Neural progenitor cell (in vitro differentiated cells): Measurements from ENCODE around the gene AK2. TPM values are rescaled to one million over a fixed set of nuclear protein-coding genes. Genes with fewer than 3 reads are reported as not detected.

ENCODE experiments used
- DNase-seq: peaks from one replicate; pipeline ENCODE4 v3.0.0-alpha.2; 2016; ENCODE audit warnings: low spot score
- H2AFZ ChIP-seq: fragments of 200-600 bp; sonication (generic); replicated peaks from 2 replicates; pipeline ENCODE4 v1.6.1; 2016; ENCODE audit warnings: antibody characterized with exemption
- H3F3A ChIP-seq: fragments of 200-600 bp; sonication (generic); 2 replicates; pipeline ENCODE4 v1.6.1; 2016; ENCODE audit warnings: antibody characterized with exemption, low read depth
- H3K27ac ChIP-seq: fragments of 200-600 bp; sonication (generic); 2 replicates; pipeline ENCODE4 v1.5.1; 2016; ENCODE audit warnings: mild to moderate bottlenecking
- H3K27me3 ChIP-seq: fragments of 200-600 bp; sonication (generic); 2 replicates; pipeline ENCODE4 v1.6.1; 2016; ENCODE audit warnings: mild to moderate bottlenecking, moderate library complexity
- H3K36me3 ChIP-seq: fragments of 200-600 bp; sonication (generic); 2 replicates; pipeline ENCODE4 v1.5.1; 2016
- H3K4me1 ChIP-seq: fragments of 200-600 bp; sonication (generic); 2 replicates; pipeline ENCODE4 v1.6.1; 2016; ENCODE audit warnings: mixed run types
- H3K4me2 ChIP-seq: fragments of 200-600 bp; sonication (generic); 2 replicates; pipeline ENCODE4 v1.6.1; 2016
- H3K4me3 ChIP-seq: fragments of 200-600 bp; sonication (generic); 2 replicates; pipeline ENCODE4 v1.5.1; 2016
- H3K79me2 ChIP-seq: fragments of 200-600 bp; sonication (generic); 2 replicates; pipeline ENCODE4 v1.6.1; 2016; ENCODE audit warnings: low read depth
- H3K9ac ChIP-seq: fragments of 200-600 bp; sonication (generic); 2 replicates; pipeline ENCODE4 v1.6.1; 2016
- H3K9me3 ChIP-seq: fragments of 200-600 bp; sonication (generic); 2 replicates; pipeline ENCODE4 v1.5.1; 2016; ENCODE audit warnings: low read depth
- H4K20me1 ChIP-seq: fragments of 200-600 bp; sonication (generic); 2 replicates; pipeline ENCODE4 v1.6.1; 2016; ENCODE audit warnings: low read depth
- H3K27ac Mint-ChIP-seq: 3 replicates; pipeline ENCODE4 v1.8.0; 2021; ENCODE audit warnings: mixed read lengths
- H3K27me3 Mint-ChIP-seq: 2 replicates; pipeline ENCODE4 v1.8.0; 2022; ENCODE audit warnings: low read depth, mild to moderate bottlenecking, inconsistent platforms, moderate library complexity, mixed read lengths; ENCODE audit not compliant: insufficient read depth
- H3K36me3 Mint-ChIP-seq: 3 replicates; pipeline ENCODE4 v1.8.0; 2021; ENCODE audit warnings: mixed read lengths
- H3K4me1 Mint-ChIP-seq: 3 replicates; pipeline ENCODE4 v1.8.0; 2021; ENCODE audit warnings: mixed read lengths
- H3K4me3 Mint-ChIP-seq: 3 replicates; pipeline ENCODE4 v1.8.0; 2021; ENCODE audit warnings: mild to moderate bottlenecking, moderate library complexity, mixed read lengths
- H3K9me3 Mint-ChIP-seq: 3 replicates; pipeline ENCODE4 v1.8.0; 2020; ENCODE audit warnings: mixed read lengths
- EZH2 ChIP-seq: fragments of 200-600 bp; sonication (generic); IDR thresholded peaks from 2 replicates; pipeline ENCODE4 v1.6.1; 2017; ENCODE audit warnings: antibody characterized with exemption, mild to moderate bottlenecking, moderate library complexity
- EZH2phosphoT487 ChIP-seq: fragments of 200-600 bp; sonication (generic); IDR thresholded peaks from 2 replicates; pipeline ENCODE4 v1.6.1; 2017; ENCODE audit warnings: antibody characterized with exemption
- total RNA-seq: library from RNA; depleted of rRNA; stranded (reverse); fragments of >200 nt; gene quantifications from 2 replicates; pipeline ENCODE4 v1.2.3, GENCODE V29; 2015; ENCODE audit warnings: low replicate concordance
- TF ChIP-seq, protein P1 (sequence below): fragments of 200-600 bp; sonication (generic); IDR thresholded peaks from 2 replicates; pipeline ENCODE4 v1.5.1; 2017; ENCODE audit warnings: antibody characterized with exemption, mild to moderate bottlenecking

Gene AK2
- total RNA-seq, 1 donor from 2014 or later: 128 TPM

DNA sequence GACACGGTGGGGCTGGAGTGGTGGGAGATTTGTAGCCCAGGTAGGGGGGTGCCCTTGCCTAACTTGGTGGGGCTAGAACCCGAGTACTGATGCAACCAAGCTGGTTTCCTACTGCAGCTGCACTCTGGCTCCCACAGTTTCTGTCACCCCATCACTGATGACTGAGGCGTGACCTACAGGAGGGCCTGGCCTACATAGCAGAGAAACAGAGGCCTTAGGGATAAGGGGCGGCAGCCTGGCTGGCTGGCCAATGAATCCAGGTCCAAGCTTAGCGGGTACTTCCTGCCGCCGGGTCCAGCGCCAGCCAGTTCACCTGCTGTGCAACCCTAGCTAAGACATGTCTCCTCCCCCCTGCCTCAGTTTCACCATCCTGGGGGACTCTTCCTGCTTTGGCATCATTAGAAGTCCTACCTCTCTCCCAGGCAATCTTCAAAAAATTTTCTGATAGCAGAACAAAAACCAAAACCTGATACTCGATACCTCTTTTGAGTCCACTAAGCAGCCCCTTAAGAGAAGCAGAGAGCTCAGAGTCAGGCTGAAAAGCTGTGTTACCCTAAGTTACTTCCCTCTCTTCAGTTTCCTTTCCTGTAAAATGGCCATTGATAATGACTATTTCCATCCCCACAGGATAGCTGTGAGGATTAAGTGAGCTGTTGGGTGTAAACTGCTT is 44.7 kb downstream of the AK2 start:
- H3K27me3 Mint-ChIP-seq: no peaks in the 10 kb centered on the region
- Histone ChIP-seq H2AFZ (peak overlapping the region; percentile 21), H4K20me1 (no peaks in the 10 kb centered on the region), H3K79me2 (no peaks in the 10 kb centered on the region), H3K9ac (no peak overlapping the region), H3K4me1 (peaks cover 13% of the 10 kb centered on the region), H3K4me2 (peak overlapping the region; percentile 39), H3K9me3 (no peaks in the 10 kb centered on the region), H3K4me3 (no peak overlapping the region), H3F3A (peaks cover 15% of the 10 kb centered on the region), H3K27ac (no peak overlapping the region), H3K36me3 (no peaks in the 10 kb centered on the region), H3K27me3 (no peaks in the 10 kb centered on the region)
- TF ChIP-seq, protein P1, sequence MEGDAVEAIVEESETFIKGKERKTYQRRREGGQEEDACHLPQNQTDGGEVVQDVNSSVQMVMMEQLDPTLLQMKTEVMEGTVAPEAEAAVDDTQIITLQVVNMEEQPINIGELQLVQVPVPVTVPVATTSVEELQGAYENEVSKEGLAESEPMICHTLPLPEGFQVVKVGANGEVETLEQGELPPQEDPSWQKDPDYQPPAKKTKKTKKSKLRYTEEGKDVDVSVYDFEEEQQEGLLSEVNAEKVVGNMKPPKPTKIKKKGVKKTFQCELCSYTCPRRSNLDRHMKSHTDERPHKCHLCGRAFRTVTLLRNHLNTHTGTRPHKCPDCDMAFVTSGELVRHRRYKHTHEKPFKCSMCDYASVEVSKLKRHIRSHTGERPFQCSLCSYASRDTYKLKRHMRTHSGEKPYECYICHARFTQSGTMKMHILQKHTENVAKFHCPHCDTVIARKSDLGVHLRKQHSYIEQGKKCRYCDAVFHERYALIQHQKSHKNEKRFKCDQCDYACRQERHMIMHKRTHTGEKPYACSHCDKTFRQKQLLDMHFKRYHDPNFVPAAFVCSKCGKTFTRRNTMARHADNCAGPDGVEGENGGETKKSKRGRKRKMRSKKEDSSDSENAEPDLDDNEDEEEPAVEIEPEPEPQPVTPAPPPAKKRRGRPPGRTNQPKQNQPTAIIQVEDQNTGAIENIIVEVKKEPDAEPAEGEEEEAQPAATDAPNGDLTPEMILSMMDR: no peak
- TF ChIP-seq EZH2 (no peak), EZH2phosphoT487 (no peak)
- H3K4me1 Mint-ChIP-seq: peaks cover 19% of the 10 kb centered on the region
- H3K36me3 Mint-ChIP-seq: no peaks in the 10 kb centered on the region
- no peak overlapping the region for H3K27ac Mint-ChIP-seq
- no peak for DNase-seq
- no peak overlapping the region for H3K4me3 Mint-ChIP-seq
- no peaks in the 10 kb centered on the region for H3K9me3 Mint-ChIP-seq

DNA sequence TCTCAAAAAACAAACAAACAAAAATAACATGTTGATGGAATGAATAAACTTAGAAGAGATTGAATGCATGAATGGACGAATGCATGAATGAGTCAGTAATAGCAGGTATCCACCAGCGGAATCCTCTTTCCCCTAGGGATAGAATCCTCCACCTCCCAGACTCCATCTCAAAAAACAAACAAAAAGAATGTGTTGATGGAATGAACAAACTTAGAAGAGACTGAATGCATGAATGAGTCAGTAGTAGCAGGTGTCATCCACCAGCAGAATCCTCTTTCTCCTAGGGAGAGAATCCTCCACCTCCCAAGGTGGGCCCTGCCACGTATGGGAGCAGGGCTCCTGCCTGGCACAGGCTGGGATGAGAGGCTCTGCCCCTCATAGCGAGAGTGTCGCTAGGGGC is 45.3 kb downstream of the AK2 start:
- H3K27ac ChIP-seq: no peak overlapping the region
- H3K27me3 ChIP-seq: no peaks in the 10 kb centered on the region
- TF ChIP-seq EZH2phosphoT487 (no peak), EZH2 (no peak)
- TF ChIP-seq, protein P1: no peak

DNA sequence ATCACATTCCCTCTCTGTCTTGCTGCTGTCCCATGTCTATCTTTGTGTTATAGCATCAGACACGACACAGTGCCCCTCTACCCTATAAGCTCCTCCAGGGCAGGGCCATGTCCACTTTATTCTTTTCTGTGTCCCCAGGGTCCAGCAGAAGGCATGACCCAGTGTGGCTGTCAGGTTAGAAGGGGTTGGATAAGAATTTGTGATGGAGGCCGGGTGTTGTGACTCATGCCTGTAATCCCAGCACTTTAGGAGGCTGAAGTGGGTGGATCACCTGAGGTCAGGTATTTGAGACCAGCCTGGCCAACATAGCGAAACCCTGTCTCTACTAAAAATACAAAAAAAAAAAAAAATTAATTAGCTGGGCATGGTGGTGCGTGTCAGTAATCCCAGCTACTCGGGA is 45.8 kb downstream of the AK2 start:
- no peaks in the 10 kb centered on the region for H3K9me3 Mint-ChIP-seq
- no peak overlapping the region for H3K4me3 Mint-ChIP-seq
- H4K20me1 ChIP-seq: no peaks in the 10 kb centered on the region
- no peak overlapping the region for H2AFZ ChIP-seq
- H3F3A ChIP-seq: peaks cover 15% of the 10 kb centered on the region
- H3K27ac Mint-ChIP-seq: no peak overlapping the region
- H3K4me1 Mint-ChIP-seq: peaks cover 15% of the 10 kb centered on the region
- no peak overlapping the region for H3K4me3 ChIP-seq
- H3K79me2 ChIP-seq: no peaks in the 10 kb centered on the region
- no peak overlapping the region for H3K27ac ChIP-seq
- peaks cover 13% of the 10 kb centered on the region for H3K4me1 ChIP-seq
- no peaks in the 10 kb centered on the region for H3K9me3 ChIP-seq
- TF ChIP-seq EZH2 (no peak), EZH2phosphoT487 (no peak)
- TF ChIP-seq, protein P1: no peak
- H3K36me3 Mint-ChIP-seq: no peaks in the 10 kb centered on the region
- H3K36me3 ChIP-seq: no peaks in the 10 kb centered on the region
- H3K27me3 ChIP-seq: no peaks in the 10 kb centered on the region
- DNase-seq: no peak
- H3K4me2 ChIP-seq: no peak overlapping the region
- peaks cover 5% of the 10 kb centered on the region for H3K27me3 Mint-ChIP-seq
- no peak overlapping the region for H3K9ac ChIP-seq

More for the DNA sequence above, 45.3 kb downstream of the AK2 start:
- no peaks in the 10 kb centered on the region for H3K79me2 ChIP-seq
- no peaks in the 10 kb centered on the region for H4K20me1 ChIP-seq
- Mint-ChIP-seq H3K27me3 (peaks cover 3% of the 10 kb centered on the region), H3K4me3 (no peak overlapping the region), H3K36me3 (no peaks in the 10 kb centered on the region), H3K27ac (no peak overlapping the region), H3K9me3 (no peaks in the 10 kb centered on the region), H3K4me1 (peaks cover 15% of the 10 kb centered on the region)
- peaks cover 15% of the 10 kb centered on the region for H3F3A ChIP-seq
- no peak overlapping the region for H2AFZ ChIP-seq
- H3K9ac ChIP-seq: no peak overlapping the region
- H3K9me3 ChIP-seq: no peaks in the 10 kb centered on the region
- H3K4me2 ChIP-seq: no peak overlapping the region
- no peak overlapping the region for H3K4me3 ChIP-seq
- no peak for DNase-seq
- no peaks in the 10 kb centered on the region for H3K36me3 ChIP-seq
- peaks cover 13% of the 10 kb centered on the region for H3K4me1 ChIP-seq
